Uterus (tissue), 2 donors: Measurements from ENCODE around the gene BBS9.
"Not testable (repeated sequence)": the region's sequence is repeated elsewhere in the genome, so short reads cannot be mapped to it uniquely, and the experiment has no call there.

Source experiments
- POLR2A ChIP-seq, 2 donors: fragments of 450-650 bp; IDR thresholded peaks; one replicate each; pipeline ENCODE4 v1.6.1; 2016; ENCODE audit warnings: antibody characterized with exemption in 2 of 2, mild to moderate bottlenecking in 1 of 2, moderate library complexity in 1 of 2
- TF ChIP-seq, protein P1 (sequence below), 4 experiments: fragments of 200-600 bp in 2 of 4; fragments of 450-650 bp in 2 of 4; sonication (generic) in 2 of 4; IDR thresholded peaks; one replicate each; pipeline ENCODE4 v1.5.1; 2016 to 2019; ENCODE audit warnings: antibody characterized with exemption in 4 of 4, mild to moderate bottlenecking in 2 of 4, moderate library complexity in 1 of 4

GRCh38 chr7:33094745-33095275, 34.6 kb upstream of the BBS9 start:
- TF ChIP-seq, protein P1, sequence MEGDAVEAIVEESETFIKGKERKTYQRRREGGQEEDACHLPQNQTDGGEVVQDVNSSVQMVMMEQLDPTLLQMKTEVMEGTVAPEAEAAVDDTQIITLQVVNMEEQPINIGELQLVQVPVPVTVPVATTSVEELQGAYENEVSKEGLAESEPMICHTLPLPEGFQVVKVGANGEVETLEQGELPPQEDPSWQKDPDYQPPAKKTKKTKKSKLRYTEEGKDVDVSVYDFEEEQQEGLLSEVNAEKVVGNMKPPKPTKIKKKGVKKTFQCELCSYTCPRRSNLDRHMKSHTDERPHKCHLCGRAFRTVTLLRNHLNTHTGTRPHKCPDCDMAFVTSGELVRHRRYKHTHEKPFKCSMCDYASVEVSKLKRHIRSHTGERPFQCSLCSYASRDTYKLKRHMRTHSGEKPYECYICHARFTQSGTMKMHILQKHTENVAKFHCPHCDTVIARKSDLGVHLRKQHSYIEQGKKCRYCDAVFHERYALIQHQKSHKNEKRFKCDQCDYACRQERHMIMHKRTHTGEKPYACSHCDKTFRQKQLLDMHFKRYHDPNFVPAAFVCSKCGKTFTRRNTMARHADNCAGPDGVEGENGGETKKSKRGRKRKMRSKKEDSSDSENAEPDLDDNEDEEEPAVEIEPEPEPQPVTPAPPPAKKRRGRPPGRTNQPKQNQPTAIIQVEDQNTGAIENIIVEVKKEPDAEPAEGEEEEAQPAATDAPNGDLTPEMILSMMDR (IDR thresholded peaks at IDR 0.05), result not testable (repeated sequence)
- not testable (repeated sequence) for TF ChIP-seq POLR2A (IDR thresholded peaks at IDR 0.05)
